ENCODE measurements around the gene USH2A. TPM values are rescaled to one million over a fixed set of nuclear protein-coding genes. Genes with fewer than 3 reads are reported as not detected.

Gene USH2A
- total RNA-seq, 1 donor from 2014 or later: 0.04 TPM

- Histone ChIP-seq H3K27me3 (no peaks in the 10 kb centered on the region), H3K79me2 (ENCODE audit: low read depth) (no peaks in the 10 kb centered on the region), H3K9ac (no peak overlapping the region), H3K27ac (no peak overlapping the region), H3K4me1 (peaks cover 14% of the 10 kb centered on the region), H4K20me1 (ENCODE audit: low read depth) (no peaks in the 10 kb centered on the region), H2AFZ (replicated peaks) (no peak overlapping the region), H3K36me3 (no peaks in the 10 kb centered on the region), H3K9me3 (ENCODE audit: low read depth) (no peaks in the 10 kb centered on the region), H3F3A (ENCODE audit: low read depth) (no peaks in the 10 kb centered on the region), H3K4me2 (no peak overlapping the region), H3K4me3 (no peak overlapping the region)
- H3K9me3 Mint-ChIP-seq: no peaks in the 10 kb centered on the region
- DNase-seq (ENCODE audit: low spot score): no peak
- no peak overlapping the region for H3K4me3 Mint-ChIP-seq
- no peaks in the 10 kb centered on the region for H3K27me3 Mint-ChIP-seq (ENCODE audit: insufficient read depth, low read depth)
- no peak overlapping the region for H3K27ac Mint-ChIP-seq
- peaks cover 12% of the 10 kb centered on the region for H3K4me1 Mint-ChIP-seq
- no peak for TF ChIP-seq EZH2phosphoT487 (IDR thresholded peaks at IDR 0.05)
- no peak for TF ChIP-seq EZH2 (IDR thresholded peaks at IDR 0.05)
- TF ChIP-seq CTCF (IDR thresholded peaks at IDR 0.05): no peak
- H3K36me3 Mint-ChIP-seq: no peaks in the 10 kb centered on the region
Measured at GRCh38 chr1:216090556-216090955, 332.7 kb downstream of the USH2A start.

- Histone ChIP-seq H4K20me1 (ENCODE audit: low read depth) (no peaks in the 10 kb centered on the region), H3K9ac (no peak overlapping the region), H2AFZ (replicated peaks) (no peak overlapping the region), H3K36me3 (no peaks in the 10 kb centered on the region), H3K4me3 (no peak overlapping the region), H3F3A (ENCODE audit: low read depth) (no peaks in the 10 kb centered on the region), H3K4me1 (peaks cover 8% of the 10 kb centered on the region), H3K4me2 (no peak overlapping the region), H3K27ac (no peak overlapping the region), H3K79me2 (ENCODE audit: low read depth) (no peaks in the 10 kb centered on the region), H3K9me3 (ENCODE audit: low read depth) (no peaks in the 10 kb centered on the region), H3K27me3 (no peaks in the 10 kb centered on the region)
- DNase-seq (ENCODE audit: low spot score): no peak
- Mint-ChIP-seq H3K9me3 (no peaks in the 10 kb centered on the region), H3K27ac (no peak overlapping the region), H3K27me3 (ENCODE audit: insufficient read depth, low read depth) (peaks cover 2% of the 10 kb centered on the region), H3K4me1 (peaks cover 8% of the 10 kb centered on the region), H3K4me3 (no peak overlapping the region), H3K36me3 (no peaks in the 10 kb centered on the region)
- TF ChIP-seq EZH2phosphoT487 (IDR thresholded peaks at IDR 0.05) (no peak), CTCF (IDR thresholded peaks at IDR 0.05) (no peak), EZH2 (IDR thresholded peaks at IDR 0.05) (no peak)
Measured at GRCh38 chr1:216086678-216087077, 336.6 kb downstream of the USH2A start.

- no peaks in the 10 kb centered on the region for H3K27me3 ChIP-seq
- H3K27ac ChIP-seq: no peak overlapping the region
- Mint-ChIP-seq H3K9me3 (no peaks in the 10 kb centered on the region), H3K27me3 (ENCODE audit: insufficient read depth, low read depth) (peaks cover 2% of the 10 kb centered on the region), H3K27ac (no peak overlapping the region), H3K4me1 (no peaks in the 10 kb centered on the region), H3K4me3 (no peak overlapping the region), H3K36me3 (no peaks in the 10 kb centered on the region)
- H3K4me1 ChIP-seq: no peaks in the 10 kb centered on the region
- H3K9me3 ChIP-seq (ENCODE audit: low read depth): no peaks in the 10 kb centered on the region
- H3K4me3 ChIP-seq: no peak overlapping the region
- DNase-seq (ENCODE audit: low spot score): no peak
- H3K79me2 ChIP-seq (ENCODE audit: low read depth): no peaks in the 10 kb centered on the region
- H3K4me2 ChIP-seq: no peak overlapping the region
- H3F3A ChIP-seq (ENCODE audit: low read depth): no peaks in the 10 kb centered on the region
- no peaks in the 10 kb centered on the region for H4K20me1 ChIP-seq (ENCODE audit: low read depth)
- H2AFZ ChIP-seq (replicated peaks): no peak overlapping the region
- no peaks in the 10 kb centered on the region for H3K36me3 ChIP-seq
- H3K9ac ChIP-seq: no peak overlapping the region
- no peak for TF ChIP-seq EZH2 (IDR thresholded peaks at IDR 0.05)
- TF ChIP-seq EZH2phosphoT487 (IDR thresholded peaks at IDR 0.05): no peak
- no peak for TF ChIP-seq CTCF (IDR thresholded peaks at IDR 0.05)
Measured at GRCh38 chr1:216081445-216081844, 341.8 kb downstream of the USH2A start.
